ENCODE results near the gene HAS3.
"Not testable (repeated sequence)": the region's sequence is repeated elsewhere in the genome, so short reads cannot be mapped to it uniquely, and the experiment has no call there.

GRCh38 chr16:69139464-69139863 lies 34.0 kb downstream of the HAS3 start:
- not testable (repeated sequence) for TF ChIP-seq CTCF (conservative IDR thresholded peaks at IDR 0.05; ENCODE audit: low read length); EZH2phosphoT487 (IDR thresholded peaks at IDR 0.05; ENCODE audit: borderline replicate concordance)
